ENCODE measurements around the gene RNFT2. TPM values are rescaled to one million over a fixed set of nuclear protein-coding genes. Genes with fewer than 3 reads are reported as not detected.

Gene RNFT2
- polyA plus RNA-seq, 1 donor (not counting 4 experiments of a cell fraction or from before 2014, with no cell fraction given) = 0.96 TPM

- TF ChIP-seq EZH2 (IDR thresholded peaks at IDR 0.05; ENCODE audit: low read length) (no peak), CTCF (optimal IDR thresholded peaks at IDR 0.05 in 1 of 3, IDR thresholded peaks at IDR 0.05 in 1 of 3, conservative IDR thresholded peaks at IDR 0.05 in 1 of 3; ENCODE audit: extremely low read depth in 1 of 3, insufficient read depth in 2 of 3, low read length in 3 of 3) (no peak)
- H2AFZ ChIP-seq (ENCODE audit: control insufficient read depth, low read length) = no peak overlapping the region
Measured at GRCh38 chr12:116709768-116710167, 28.3 kb upstream of the RNFT2 start.

GRCh38 chr12:116710370-116711150 is 27.6 kb upstream of the RNFT2 start:
- Histone ChIP-seq H3K27me3 (ENCODE audit: control insufficient read depth, extremely low read depth, insufficient read depth, low read length) (peaks cover 15% of the 10 kb centered on the region), H3K9me1 (ENCODE audit: control insufficient read depth, extremely low read depth, insufficient read depth, low read length) (no peaks in the 10 kb centered on the region), H3K27ac (ENCODE audit: control insufficient read depth, insufficient read depth, low read length) (no peak overlapping the region), H3K4me1 (ENCODE audit: control insufficient read depth, extremely low read depth, insufficient read depth, low read length) (peaks cover 18% of the 10 kb centered on the region), H3K9me3 (ENCODE audit: control insufficient read depth, low read depth, low read length) (no peaks in the 10 kb centered on the region), H4K20me1 (ENCODE audit: control insufficient read depth, extremely low read depth, insufficient read depth, low read length) (no peaks in the 10 kb centered on the region), H3K9ac (ENCODE audit: control insufficient read depth, extremely low read depth, insufficient read depth, low read length) (no peak overlapping the region), H3K36me3 (ENCODE audit: control insufficient read depth in 2 of 2, extremely low read depth in 1 of 2, insufficient read depth in 2 of 2, low read length in 2 of 2) (peaks cover 0 to 4% of the 10 kb centered on the region in 2 experiments), H3K4me2 (ENCODE audit: control insufficient read depth, extremely low read depth, insufficient read depth, low read depth, low read length) (no peak overlapping the region), H3K79me2 (ENCODE audit: control insufficient read depth, insufficient read depth, low read length) (no peaks in the 10 kb centered on the region), H3K4me3 (ENCODE audit: control insufficient read depth in 2 of 3, extremely low read depth in 1 of 3, insufficient read depth in 2 of 3, low read depth in 1 of 3, low read length in 3 of 3) (no peak overlapping the region), H2AFZ (ENCODE audit: control insufficient read depth, low read length) (no peak overlapping the region)
- DNase-seq (ENCODE audit: low read depth, low spot score) (no peak), FAIRE-seq (peak; percentile 34)
- TF ChIP-seq CTCF (optimal IDR thresholded peaks at IDR 0.05 in 1 of 3, IDR thresholded peaks at IDR 0.05 in 1 of 3, conservative IDR thresholded peaks at IDR 0.05 in 1 of 3; ENCODE audit: extremely low read depth in 1 of 3, insufficient read depth in 2 of 3, low read length in 3 of 3) = no peak
- TF ChIP-seq EZH2 (IDR thresholded peaks at IDR 0.05; ENCODE audit: low read length) = no peak
- dilution Hi-C loops (cut with MboI; ENCODE audit: extremely low pct_ligation_motif_present, low sequenced_read_pairs) = no loop called here

More at GRCh38 chr12:116709768-116710167, 28.3 kb upstream of the RNFT2 start:
- no peak for FAIRE-seq
- Histone ChIP-seq H3K9ac (ENCODE audit: control insufficient read depth, extremely low read depth, insufficient read depth, low read length) (no peak overlapping the region), H4K20me1 (ENCODE audit: control insufficient read depth, extremely low read depth, insufficient read depth, low read length) (no peaks in the 10 kb centered on the region), H3K27me3 (ENCODE audit: control insufficient read depth, extremely low read depth, insufficient read depth, low read length) (peaks cover 15% of the 10 kb centered on the region), H3K79me2 (ENCODE audit: control insufficient read depth, insufficient read depth, low read length) (no peaks in the 10 kb centered on the region), H3K4me2 (ENCODE audit: control insufficient read depth, extremely low read depth, insufficient read depth, low read depth, low read length) (no peak overlapping the region), H3K27ac (ENCODE audit: control insufficient read depth, insufficient read depth, low read length) (no peak overlapping the region), H3K4me3 (ENCODE audit: control insufficient read depth in 2 of 3, extremely low read depth in 1 of 3, insufficient read depth in 2 of 3, low read depth in 1 of 3, low read length in 3 of 3) (no peak overlapping the region), H3K9me3 (ENCODE audit: control insufficient read depth, low read depth, low read length) (no peaks in the 10 kb centered on the region), H3K36me3 (ENCODE audit: control insufficient read depth in 2 of 2, extremely low read depth in 1 of 2, insufficient read depth in 2 of 2, low read length in 2 of 2) (peaks cover 0 to 2% of the 10 kb centered on the region in 2 experiments), H3K4me1 (ENCODE audit: control insufficient read depth, extremely low read depth, insufficient read depth, low read length) (peaks cover 18% of the 10 kb centered on the region), H3K9me1 (ENCODE audit: control insufficient read depth, extremely low read depth, insufficient read depth, low read length) (no peaks in the 10 kb centered on the region)
- dilution Hi-C loops (cut with MboI; ENCODE audit: extremely low pct_ligation_motif_present, low sequenced_read_pairs) = no loop called here
- no peak for DNase-seq (ENCODE audit: low read depth, low spot score)

Data from keratinocyte (primary cell).